Activated T-cell treated with anti-CD3 and anti-CD28 coated beads for 4 hours (primary cell): ENCODE results near the gene PRKN.
"Not testable (repeated sequence)": the region's sequence is repeated elsewhere in the genome, so short reads cannot be mapped to it uniquely, and the experiment has no call there.

Source experiments
- DNase-seq: peaks from one replicate; pipeline ENCODE4 v3.0.0-alpha.2; 2020

Gene PRKN

DNA sequence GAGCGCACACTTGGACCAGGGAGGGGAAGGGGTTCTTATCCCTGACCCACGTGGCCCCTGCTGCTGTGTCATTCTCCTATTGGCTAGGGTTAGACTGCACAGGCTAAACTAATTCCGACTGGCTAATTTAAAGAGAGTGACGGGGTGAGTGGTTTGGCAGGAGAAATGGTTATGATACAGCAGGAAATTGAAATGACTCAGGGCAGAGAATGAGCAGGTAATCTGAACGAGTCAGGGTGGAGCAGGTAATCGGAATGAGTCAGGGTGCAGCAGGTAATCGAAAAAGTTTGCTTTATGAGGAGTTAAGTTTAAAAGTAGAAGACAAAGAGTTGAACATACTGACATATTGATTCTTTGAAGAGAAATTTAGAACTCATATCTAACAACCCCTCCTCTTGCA is 1417.8 kb downstream of the PRKN start:
- not testable (repeated sequence) for DNase-seq

DNA sequence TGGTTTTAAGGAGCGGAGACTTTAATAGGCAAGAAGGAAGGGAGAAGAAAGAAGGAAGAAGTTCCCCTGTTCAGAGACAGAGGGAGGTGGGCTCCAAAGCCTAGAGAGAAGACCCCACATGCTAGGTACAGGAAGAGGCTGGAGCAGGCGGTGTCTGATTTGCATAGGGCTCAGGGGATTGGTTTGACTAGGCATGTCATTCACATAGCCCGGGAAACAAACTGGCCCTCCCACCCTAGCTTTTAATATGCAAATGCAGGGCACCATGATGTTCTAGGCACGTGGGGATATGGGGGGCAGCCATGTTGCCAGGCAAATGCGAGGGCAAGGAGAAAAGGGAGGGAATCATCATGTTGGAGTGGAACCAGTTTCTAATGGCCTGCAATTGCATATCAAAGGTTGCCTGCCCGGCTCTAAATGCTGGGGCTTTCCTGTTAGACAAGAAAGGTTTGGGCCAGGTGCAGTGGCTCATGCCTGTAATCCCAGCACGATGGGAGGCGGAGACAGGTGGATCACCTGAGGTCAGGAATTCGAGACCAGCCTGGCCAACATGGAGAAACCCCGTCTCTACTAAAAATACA is 1419.4 kb downstream of the PRKN start:
- no peak for DNase-seq

DNA sequence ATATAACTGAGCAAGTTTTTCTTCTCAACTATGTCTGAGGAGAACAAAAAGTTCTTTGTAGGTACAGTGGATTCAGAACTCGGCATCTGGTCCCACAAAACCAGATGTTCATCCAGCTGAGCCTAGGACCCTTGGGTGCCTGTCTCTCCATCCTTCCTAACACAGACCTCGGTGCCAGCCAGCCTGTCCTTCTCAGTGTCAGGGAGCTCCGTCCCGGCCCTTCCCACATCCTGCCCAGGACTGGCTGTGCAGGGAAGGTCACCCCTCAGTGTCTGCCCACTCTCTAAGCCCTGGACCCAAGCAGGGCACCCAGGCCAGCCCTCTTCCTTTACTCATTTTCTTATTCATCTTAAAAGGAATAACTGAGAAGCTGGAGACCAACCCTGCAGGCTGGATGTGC is 1421.7 kb downstream of the PRKN start:
- no peak for DNase-seq

DNA sequence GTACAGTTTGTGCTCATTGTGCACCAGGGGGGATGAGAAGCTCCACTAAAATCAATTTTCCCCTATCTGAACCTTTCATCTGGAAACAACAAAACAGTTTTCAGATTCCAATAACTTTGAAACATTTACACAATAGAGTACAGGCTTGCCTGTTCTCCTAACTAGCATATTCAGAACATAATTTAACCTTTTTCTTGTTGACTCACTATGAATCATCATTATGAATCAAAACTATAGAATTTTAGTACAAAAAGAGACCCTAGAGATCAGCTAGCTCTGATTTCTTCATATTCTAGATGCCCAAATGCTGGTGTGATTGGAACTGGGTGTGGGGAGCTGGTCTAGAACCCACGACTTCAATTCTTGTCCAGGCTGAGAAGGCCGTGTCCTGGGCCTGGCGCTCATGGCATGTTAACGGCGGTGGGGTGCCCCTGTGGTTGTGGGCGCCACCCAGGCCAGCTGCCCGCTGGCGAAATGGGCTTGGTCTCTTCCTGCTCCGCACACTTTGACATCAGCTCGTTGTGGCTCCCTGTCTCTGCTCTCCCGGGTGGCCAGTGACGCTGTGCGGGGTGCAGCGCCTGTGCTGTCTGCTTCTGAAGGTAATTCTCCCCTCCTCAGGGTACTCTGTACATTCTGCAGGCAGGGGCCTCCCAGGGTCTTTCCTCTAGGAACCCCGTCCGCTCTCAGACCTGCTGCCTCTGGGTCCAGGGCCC is 1423.8 kb downstream of the PRKN start:
- no peak for DNase-seq

DNA sequence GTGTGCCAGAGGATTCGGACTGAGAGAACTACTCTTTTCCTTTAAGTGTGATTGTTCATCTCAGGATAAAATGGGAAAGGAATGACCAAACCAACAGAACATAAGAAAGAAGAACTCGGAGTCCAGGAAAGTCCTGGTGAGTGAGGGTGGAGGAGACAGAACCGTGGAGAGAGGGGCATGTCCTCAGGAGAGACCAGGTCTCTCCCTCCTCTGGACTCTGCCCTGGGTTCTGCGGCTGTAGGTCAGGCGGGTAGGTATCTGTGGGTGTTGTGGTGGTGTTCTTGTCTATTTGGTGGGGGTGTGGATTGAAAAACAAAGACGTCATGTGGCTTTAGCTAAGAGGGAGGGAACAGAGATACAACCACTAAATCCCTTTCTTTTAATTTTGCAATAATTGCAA is 1424.6 kb downstream of the PRKN start:
- DNase-seq, result no peak

DNA sequence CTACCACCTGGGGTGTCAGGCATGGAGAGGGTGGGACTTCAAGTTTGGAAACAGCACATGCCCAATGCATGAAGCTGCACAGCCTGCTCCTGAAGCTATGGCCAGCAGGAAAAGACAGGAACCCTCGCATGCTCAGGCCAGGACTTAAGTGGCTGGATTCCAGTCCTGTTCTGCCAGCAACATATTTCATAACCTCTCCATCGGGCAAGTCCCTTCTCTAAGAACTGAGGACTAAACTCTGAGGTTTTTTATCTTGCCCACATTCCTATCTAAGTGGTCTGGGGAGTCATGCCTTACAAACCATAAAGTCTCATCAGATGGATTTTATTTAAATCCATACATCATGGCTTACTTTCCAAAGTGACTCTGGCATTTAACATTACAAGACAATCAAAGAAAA is 1426.2 kb downstream of the PRKN start:
- DNase-seq, result no peak

DNA sequence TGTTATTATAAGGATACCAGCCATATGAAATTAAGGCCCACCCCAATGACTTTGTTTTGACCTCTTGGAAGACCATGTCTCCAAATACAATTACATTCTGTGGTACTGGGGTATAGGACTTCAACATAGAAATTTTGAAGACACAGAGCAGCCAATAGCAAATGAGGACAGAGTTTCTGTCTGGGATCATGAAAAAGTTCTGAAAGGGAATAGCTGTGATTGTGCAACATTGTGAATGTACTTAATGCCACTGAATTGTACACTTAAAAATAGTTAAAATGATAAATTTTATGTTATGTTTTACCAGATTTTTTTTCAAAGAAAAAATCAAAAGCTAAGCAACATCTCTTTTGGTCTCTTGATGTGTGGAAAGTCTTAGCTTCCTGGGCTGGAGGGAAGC is 1426.7 kb downstream of the PRKN start:
- no peak for DNase-seq

DNA sequence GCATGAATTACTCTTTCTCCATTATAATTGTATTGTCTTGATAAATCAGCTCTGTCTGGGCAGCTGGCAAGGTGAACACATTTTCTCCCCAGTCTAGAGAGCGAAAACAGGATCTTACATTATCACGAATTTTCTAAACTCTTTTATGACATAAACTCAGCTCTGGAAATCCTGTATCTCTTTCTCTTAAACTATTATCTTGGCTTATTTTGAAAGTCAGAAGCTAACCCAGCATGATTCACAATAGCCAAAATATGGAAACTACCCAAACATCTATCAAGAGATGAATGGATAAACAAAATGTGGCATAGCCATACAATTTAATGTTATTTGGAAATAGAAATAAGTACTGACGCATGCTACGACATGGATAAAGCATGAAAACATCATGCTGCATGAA is 1427.8 kb downstream of the PRKN start:
- no peak for DNase-seq
